Ammon's horn (tissue), 1 donor: ENCODE results near the gene CLK2.
A peak's percentile ranks its signal among the peaks of the same experiment; 100 is the strongest.
"Not testable (repeated sequence)": the region's sequence is repeated elsewhere in the genome, so short reads cannot be mapped to it uniquely, and the experiment has no call there.

ENCODE experiments used
- DNase-seq: peaks from one replicate; pipeline ENCODE4 v3.0.0-alpha.2; 2016; ENCODE audit warnings: low spot score

The CLK2 gene

DNA sequence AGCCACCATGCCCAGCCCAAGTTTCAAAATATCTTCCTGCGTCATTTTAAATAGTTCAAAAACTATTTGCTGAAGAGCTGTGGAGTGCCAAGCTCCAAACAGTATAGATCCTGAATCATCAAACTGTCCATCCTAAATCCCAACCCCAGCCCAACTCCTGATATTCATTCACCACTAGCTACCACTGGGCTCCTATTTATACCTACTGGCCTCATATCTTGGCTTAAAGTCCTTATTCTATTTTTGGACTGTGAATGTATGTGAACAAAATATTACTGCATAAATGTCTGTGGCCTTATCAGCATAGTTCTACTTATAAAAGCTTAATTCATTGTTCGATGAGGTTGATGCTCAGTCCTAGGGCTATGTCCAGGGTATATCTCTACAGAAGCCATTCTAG, 5.9 kb downstream of the CLK2 start:
- DNase-seq: no peak

DNA sequence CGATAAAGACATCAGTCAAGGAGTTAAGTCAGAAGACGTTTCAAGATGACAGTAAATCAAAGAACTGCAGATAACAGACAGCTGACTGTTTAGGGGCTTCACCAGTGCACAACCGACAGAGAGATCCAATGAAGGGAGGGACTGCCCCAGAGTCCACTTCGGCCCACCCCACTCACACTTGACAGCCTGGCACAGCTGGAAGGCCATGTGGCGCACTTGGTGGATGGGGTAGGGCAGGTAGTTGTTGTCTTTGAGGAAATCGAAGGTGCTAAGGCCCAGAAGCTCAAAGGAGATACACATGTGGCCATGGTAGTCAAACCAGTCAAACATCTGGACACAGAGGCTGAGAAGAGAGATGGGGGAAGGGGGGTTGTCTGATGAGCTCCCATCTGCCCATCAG, 6.8 kb downstream of the CLK2 start:
- no peak for DNase-seq

DNA sequence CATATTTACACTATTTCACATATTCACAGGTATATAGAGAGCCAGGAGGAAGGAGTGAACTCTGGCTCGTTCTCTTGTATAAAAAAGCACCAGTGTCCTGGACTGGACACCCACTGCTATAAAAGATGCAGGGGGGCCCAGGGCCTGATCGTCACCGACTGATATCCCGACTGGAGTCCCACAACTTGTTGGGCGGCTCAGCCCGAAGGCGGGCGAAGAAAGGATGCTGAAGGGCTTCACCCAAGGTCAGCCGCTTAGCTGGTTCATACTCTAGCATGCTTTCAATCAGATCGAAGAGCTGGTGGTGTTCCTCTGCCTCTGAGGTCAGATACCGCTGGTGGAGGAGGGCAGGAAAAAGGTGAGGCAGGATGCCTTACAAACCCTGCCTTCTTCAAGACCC, 10.2 kb downstream of the CLK2 start:
- no peak for DNase-seq

DNA sequence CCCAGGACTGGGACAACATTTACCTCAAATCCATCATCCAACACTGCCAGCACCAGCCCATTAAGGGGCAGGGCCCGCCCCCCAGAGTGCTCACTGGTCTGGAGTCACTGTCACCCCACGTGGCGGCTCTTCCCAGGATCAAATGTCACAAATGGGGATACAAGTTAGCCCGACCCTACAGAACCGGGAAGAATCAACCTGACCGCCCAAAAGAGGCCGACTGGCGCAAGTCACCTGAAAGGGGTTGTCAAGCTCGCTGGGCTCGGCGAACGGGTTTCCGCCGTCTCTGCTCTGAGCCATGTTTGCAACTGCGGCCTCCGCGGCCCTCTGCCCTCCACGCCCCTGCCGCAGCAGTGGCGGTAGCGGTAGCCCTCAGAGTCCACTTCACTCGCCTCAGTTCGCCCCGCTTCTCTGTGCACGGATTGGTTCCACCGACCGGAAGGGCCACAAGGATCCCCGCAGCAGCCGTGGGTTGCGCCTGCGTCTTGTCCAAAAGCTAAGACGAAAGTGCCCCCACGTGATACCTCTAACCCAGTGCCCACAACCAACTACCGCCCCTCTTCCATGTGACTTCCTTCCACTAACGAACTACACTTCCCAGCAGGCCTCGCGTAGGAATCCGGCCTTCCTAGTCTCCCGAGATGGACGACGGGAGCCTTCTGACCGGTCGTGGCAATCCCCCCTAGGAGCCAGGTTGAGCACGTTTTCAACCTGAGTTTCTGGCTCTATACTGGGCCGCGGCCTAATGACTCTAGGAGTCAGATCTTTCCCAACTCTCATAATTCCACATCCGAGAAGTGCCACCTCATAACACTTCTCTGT, 11.2 kb downstream of the CLK2 start, which contains the start of gene SCAMP3:
SCAMP3 (minus strand) TSS at position 509 of the 822 bp plus-strand sequence; CDS start at position 300, 209 bp downstream.
- peak; percentile 99 for DNase-seq

DNA sequence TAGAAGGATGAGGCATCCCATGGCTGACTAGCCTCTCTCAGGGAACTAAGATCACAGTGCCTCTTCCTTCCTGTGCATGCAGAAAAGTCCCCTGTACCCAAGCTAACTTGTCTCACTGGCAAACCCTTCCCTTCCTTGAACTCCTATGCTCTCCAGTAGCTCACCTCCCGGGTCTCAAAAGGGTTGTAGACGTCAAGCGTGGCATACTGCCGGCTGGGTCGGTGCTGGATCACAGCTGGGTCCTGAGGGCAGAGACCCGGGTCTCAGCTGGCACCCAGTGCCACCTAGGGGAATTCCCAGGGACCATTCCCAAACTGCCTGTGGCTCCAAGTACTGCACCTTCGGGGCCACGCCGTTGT, 11.8 kb downstream of the CLK2 start:
- no peak for DNase-seq

DNA sequence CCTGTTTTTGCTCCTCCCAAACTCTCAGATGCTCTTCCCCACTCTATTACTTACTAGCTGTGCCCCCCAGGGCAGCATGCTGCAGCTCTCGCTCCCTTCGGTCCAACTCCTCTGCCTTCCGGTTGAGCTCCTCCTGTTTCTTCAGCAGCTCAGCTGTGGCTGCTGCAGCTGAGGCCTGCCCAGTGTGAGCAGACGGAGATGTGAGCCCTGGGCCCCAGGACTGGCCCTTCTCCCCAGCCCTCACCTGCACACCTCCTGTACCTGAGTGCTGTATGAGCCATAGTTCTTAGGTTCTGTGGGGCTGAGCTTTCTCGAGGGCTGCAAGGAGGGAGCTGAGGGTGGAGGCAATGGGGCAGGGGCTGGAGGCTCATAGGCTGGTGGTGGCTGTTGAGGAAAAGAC, 13.0 kb downstream of the CLK2 start:
- DNase-seq: no peak

DNA sequence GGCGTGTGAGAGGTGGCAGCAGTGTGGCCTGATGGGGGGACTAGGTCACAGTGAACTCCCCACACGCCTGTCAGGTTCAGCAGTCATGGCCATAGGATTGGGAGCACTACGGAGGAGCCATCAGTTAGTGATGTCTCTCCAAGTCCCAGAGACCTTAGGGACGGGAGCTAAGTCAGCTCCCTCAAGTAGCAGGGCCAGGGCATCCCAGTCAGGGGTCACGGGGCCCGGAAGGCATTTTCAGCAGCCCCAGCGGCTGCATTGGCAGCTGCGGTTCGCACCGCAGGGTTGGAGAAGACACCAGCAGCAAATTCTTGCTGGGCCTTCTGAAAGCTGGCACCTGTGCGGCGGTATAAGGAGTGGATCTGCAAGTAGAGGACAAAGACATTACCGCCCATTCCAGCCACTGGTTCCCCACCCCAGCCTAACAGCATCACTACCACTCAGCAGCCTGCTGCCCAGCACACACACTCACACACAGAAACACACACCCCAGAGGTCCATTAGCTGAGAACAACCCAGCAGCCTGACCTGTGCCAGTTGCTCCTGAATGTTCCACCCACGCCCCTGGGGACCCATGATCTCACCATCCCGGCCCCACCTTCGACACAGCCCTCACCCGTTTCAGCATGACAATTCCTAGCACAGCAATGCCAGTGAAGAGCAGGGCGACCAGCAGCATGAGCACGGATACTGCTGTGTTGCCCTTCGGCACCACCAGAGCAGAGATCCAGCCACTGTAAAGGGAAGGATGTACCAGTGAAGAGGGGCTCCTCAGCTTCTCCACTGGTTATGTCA, 17.0 kb downstream of the CLK2 start:
- DNase-seq: no peak

DNA sequence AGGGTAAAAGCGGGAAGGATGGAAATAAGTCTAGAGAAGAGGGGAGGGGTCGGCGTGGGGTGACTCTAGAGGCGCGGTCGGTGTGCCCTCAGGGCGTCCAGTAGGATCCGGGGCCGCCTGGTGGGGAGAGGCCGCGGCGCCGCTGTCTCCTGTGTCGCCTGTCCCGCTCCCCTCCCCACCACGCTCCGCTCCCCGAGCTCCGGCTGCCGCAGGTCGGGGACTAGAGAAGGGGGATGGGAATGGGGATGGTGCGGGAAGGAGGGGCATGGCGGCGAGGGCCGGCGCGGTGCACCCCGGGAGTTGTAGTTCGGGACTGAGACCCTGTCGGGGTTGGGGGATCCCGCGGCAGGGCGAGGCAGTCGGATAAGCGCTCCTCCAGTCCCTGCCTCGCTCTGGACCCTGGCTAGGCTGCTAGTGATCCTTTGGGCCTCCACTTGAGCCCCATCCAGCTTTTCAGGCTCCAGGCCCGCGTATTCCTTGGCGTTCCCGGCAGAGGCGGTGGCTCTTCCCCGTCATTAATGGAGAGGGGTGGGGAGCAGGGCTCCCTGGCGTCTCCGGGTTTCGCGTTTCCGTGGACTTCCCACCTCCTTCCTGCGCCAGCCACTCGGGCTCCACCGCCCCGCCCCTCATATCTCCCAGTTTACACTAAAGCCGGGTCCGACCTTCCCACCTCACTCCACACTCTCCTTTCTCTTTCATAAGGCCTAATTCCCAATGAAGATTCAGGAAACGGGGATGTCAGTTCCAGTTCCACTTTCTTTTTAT, 17.9 kb downstream of the CLK2 start, which contains the start of gene ENTREP3:
ENTREP3 (minus strand) TSS at position 241 of the 765 bp plus-strand sequence. CDS start 606 bp downstream, outside the sequence.
- peak; percentile 94 for DNase-seq

DNA sequence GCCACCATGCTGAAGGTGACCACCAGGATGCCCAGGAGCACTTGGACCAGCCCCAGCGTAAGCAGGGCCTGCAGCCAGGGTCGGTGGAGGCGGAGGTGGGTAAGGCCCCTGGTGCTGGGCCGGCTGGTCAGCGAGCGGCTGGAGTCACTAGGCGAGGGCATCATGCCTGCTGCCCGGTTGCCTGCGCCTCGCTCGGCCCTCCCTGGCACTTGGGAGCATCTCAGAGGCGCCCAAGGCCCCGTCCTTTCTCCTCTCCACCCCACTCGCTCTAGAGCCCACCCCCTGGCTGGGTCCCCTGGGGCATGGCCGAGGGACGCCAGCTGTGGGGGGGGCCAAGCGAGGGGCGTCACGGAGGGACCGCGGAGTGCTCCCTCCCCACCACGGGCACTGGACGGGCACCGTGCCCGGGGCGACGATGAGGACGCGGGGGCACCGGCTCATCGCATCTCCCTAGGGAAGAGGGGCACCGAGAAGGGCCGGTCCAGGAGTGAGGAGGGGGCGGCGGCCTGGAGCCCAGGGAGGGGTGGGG, 18.5 kb downstream of the CLK2 start:
- no peak for DNase-seq

DNA sequence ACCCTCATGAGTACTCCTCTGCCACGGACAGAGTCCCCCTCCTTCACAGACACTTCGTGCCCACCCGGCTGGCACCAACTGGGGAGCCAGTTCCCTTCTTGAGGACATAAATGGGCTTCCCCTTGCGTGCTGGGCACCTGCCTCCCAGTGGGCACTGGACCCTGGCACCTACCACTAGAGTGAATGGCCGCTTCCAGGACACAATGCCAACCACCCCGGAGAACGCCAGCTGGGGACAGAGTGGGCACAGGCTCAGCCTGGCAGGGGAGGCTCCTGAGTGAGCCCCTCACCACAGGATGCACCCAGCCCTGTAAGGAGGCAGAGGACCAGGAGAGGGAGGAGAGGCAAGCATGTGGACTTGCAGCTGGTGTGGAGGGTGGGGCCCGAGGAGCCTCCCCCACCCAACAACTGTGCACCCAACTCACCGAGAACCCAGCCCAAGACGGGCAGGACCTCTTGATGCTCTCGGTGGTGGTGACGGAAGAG, 19.0 kb downstream of the CLK2 start:
- no peak for DNase-seq

DNA sequence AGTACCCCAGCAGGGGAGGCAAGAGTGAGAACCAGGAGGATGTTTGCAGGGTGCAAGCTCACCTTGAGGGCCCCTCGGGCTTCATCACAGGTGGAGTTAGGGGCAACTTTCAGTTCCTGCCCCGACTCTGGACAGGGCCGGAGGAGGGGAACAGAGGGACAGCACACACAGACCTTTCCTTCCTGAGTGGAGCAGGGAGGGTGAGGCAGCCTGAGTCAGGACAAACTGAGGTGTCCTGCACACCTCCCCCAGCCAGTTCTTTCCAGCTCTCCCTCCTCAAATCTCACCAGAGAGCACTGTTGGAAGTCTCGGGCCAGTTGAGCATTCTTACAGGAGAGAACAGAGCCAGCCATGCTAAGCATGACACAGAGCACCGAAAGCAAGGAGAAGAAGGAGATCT, 19.5 kb downstream of the CLK2 start:
- no peak for DNase-seq

DNA sequence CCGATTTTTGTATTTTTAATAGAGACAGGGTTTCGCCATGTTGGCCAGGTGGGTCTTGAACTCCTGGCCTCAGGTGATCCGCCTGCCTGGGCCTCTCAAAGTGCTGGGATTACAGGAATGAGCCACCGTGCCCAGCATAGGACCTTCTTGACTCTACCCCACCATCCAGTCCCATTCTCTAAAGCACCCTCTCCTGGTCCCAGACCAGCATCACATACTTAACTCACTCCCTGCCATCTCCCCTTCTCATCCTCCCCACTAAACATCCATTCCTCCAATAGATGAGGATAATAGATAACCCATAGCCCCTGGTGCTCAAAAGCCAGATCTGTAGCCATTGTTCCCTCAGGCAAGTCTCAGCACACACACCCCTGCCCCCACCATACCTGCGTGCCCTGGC, 20.1 kb downstream of the CLK2 start:
- DNase-seq: no peak

DNA sequence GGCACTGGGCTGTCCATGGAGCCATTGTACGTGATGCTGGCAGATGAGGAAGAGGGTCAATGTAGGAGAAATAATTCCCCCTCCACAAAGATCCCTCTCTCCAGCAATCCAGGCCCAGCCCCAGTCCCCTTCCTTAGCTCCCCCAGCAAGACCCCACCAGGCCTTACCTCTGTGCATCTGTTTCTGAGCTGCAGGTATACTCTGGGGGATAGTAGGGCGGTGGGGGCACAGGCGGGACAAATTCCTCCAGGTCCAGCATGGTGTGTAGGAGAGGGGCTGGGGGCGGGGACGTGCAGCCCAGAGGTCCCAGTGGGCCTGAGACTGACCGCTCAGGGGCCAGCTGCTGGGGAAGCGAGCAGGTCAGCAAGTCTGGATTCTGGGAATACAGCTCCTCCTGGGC, 21.7 kb downstream of the CLK2 start:
- DNase-seq: no peak

DNA sequence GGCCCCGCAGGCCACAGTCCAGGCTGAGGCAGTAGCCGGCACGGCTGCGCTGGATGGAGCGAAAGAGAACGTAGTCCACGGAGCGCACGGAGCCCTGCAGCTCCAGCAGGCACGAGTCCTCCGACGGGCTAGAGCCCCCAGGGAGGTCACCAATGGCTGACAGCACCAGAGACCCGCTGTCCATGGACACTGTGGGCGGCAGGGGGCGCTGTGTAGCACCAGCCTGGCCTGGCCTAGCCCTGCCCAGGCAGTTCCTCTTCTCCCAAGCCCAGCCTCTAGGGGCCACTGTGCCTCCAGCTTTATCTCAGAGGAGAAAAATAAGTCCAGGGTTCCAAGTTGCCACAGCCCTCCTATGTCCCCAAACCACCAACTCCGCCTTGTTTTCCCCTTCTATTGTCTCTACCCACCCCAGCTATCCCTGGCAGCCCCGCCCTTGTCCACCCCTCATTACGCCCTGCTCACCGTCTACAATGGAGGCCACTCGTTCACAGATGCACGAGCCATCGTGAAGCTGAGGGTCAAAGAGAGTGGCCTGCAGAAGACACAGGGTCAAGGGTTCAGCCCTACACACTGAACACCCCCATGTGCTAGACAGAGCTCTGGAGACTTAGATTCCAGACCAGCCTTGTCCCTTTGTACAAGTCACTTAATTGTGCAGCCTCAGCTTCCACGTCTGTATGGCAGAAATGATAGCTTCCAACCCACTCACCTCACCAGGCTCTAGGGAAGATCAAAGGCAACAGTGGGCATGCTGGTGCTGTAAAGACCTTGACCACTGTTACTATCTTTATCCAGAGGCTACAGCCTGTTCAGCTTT, 22.5 kb downstream of the CLK2 start:
- peak; percentile 96 for DNase-seq

DNA sequence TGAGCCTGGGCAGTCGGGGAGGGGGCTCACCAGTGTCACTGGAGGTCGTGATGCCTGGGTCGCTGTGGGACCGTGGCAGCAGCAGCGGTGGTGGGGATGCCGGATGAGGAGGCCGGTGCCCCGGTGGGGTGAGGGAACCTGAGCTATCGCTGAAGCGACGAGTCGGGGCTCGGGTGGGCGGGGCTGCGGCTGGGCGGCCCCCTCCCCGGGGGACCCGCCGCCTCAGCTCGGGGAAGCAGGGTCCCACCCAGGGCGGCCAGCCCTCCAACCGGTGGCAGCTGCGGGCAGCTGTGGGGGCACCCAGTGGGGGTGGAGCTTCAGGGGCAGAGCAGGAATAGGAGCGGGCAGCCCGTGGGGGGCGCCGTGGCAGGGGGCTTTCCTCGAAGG, 23.1 kb downstream of the CLK2 start:
- no peak for DNase-seq

DNA sequence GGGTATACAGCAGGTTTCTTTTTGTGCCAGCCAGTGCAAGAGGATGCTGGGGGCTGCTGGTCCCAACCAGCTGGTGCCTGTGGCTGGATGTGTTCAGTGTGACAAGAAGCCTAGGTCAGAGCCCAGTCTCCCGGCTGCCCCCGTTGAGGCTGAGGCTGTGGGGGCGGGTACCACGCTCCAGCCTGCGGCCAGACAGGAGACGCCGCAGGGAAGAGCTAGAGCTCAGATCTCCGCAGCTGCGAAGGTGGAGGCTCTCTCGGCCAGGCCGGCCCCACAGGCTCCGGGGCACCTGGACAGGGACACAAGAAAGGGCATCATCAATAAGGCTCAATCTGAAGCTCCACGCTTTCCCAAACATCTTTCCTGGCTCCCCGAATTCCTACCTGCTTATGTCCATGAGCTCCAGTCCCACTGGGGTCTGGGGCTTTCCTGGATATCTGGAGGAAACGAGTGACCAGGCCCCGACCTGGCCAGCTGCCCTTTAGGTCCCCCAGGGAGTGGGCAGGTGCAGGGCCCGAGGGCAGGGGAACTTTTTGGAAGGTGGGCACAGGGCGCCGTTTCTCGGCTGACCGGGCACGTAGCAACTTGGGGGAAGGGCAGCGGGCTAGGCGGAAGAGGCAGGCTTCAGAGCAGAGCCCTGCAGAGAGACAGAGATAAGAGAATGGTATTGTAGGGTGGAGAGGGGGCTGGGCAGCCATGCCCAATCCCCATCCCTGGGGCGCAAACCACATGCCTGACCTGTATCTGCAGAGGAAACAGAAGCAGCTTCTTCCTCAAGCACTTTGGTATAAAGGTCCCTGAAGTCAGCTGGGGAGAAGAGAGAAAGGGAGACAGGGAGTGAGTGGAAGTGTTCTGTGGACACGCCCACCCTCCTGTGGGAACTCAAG, 25.4 kb downstream of the CLK2 start:
- no peak for DNase-seq

DNA sequence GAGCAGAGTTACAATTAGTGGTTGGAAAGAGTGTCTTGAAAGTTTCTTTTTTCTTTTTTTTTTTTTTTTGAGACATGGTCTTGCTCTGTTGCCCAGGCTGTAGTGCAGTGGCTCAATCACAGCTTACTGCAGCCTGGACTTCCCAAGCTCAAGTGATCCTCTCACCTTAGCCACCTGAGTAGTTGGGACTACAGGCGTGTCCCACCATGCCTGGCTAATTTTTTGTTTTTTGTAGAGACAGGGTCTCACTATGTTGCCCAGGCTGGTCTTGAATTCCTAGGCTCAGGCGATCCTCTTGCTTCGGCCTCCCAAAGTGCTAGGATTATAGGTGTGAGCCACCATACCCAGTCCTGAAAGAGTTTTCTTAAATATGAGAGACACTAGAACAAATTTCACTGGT, 26.5 kb downstream of the CLK2 start:
- not testable (repeated sequence) for DNase-seq

DNA sequence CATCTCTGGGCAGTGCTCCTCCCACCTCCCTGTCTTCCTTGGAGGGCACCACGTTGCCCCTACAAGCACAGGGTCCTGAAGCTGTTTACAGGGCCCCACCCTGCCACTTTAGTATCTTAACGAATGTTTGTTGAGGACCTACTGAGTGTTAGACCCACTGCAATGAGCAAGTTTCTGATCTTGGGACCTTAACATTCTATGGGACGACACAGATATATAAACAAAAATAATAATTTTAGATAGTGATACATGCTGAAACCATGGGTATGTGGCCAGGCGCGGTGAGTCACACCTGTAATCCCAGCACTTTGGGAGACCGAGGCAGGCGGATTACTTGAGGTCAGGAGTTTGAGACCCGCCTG, 28.2 kb downstream of the CLK2 start:
- DNase-seq: no peak

DNA sequence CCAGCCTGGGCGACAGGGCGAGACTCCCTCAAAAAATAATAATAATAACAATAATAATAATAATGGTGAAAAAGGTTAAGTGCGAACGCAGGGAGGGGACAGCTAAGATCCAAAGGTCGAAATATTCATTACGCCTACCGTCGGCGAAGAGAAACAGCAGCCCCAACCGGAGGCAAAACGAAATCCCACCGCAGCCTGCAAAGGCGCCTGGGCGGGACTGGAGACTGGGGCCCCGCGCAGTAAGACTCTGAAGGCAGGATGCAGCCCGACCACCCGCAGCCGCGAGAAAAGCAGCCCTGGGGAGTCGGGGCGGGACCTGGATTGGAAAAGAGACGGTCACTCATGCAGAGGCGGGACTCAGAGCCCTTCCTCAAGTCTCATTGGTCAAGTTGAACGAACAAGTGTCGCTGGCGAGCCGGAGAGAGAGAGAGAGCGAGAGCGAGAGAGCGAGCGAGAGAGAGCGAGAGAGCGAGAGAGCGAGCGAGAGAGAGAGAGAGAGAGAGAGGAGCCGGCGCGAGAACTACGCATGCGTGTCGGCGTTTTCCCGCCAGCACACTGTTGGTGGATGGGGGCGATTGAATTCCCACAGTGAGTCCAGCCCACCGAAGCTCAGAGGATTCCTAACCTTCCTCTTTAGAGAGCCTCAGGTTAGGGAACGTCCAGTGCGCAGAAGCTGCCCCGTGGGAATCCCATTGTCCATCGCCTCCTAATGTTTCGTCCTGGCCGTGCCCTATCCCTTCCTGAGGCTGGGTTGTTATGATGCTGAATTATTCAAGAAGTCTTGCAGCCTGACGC, 28.7 kb downstream of the CLK2 start:
- DNase-seq: peak; percentile 99
